ENCODE measurements around the gene ANGEL2. TPM values are rescaled to one million over a fixed set of nuclear protein-coding genes. Genes with fewer than 3 reads are reported as not detected.

Gene ANGEL2
- total and polyA plus RNA-seq, 2 of the 4 experiments (the other 2 are of a cell fraction) = 13.4 to 44.1 TPM

GRCh38 chr1:212974711-212975110, 41.0 kb downstream of the ANGEL2 start:
- Histone ChIP-seq H2AK5ac (ENCODE audit: low read depth, low read length) (no peak overlapping the region), H2BK120ac (ENCODE audit: low read depth, low read length) (no peak overlapping the region), H4K8ac (ENCODE audit: low read depth in 2 of 2, low read length in 2 of 2) (no peak overlapping the region), H2BK5ac (ENCODE audit: low read depth, low read length, poor library complexity, severe bottlenecking) (no peak overlapping the region), H3K4me2 (ENCODE audit: low read depth, low read length) (no peak overlapping the region), H4K91ac (ENCODE audit: insufficient read depth, low read depth, low read length) (no peak overlapping the region), H4K5ac (ENCODE audit: low read depth, low read length) (no peak overlapping the region), H3K9me3 (ENCODE audit: control insufficient read depth, insufficient read depth, low read length) (no peaks in the 10 kb centered on the region), H3K79me1 (ENCODE audit: low read depth in 1 of 2, low read length in 2 of 2) (no peaks in the 10 kb centered on the region), H3K4me3 (ENCODE audit: insufficient read depth, low read depth, low read length) (no peak overlapping the region), H3K14ac (replicated peaks; ENCODE audit: low read depth, low read length) (no peak overlapping the region), H2AFZ (replicated peaks; ENCODE audit: low read length, poor library complexity) (no peak overlapping the region), H3K18ac (ENCODE audit: low read depth, low read length) (no peak overlapping the region), H3K27ac (ENCODE audit: insufficient read depth, low read length) (no peak overlapping the region), H2BK20ac (ENCODE audit: low read depth, low read length) (no peak overlapping the region), H3K4me1 (ENCODE audit: control insufficient read depth, insufficient read depth, low read length) (no peaks in the 10 kb centered on the region; the same call in 1 of the 2 replicates), H3K9ac (ENCODE audit: low read depth, low read length) (no peak overlapping the region), H3K9me1 (ENCODE audit: insufficient read depth, low read length) (no peaks in the 10 kb centered on the region), H3K56ac (ENCODE audit: extremely low read depth, insufficient read depth, low read length) (no peak overlapping the region), H2AK9ac (replicated peaks; ENCODE audit: low read depth, low read length, poor library complexity) (no peak overlapping the region), H3K23ac (ENCODE audit: low read depth, low read length) (no peak overlapping the region), H3K27me3 (ENCODE audit: control insufficient read depth, insufficient read depth, low read length) (no peaks in the 10 kb centered on the region), H2BK15ac (ENCODE audit: low read depth, low read length) (no peak overlapping the region), H3K36me3 (ENCODE audit: control insufficient read depth, insufficient read depth, low read length) (peaks cover 21% of the 10 kb centered on the region), H4K20me1 (ENCODE audit: insufficient read depth, low read length) (no peaks in the 10 kb centered on the region), H3K4ac (ENCODE audit: low read depth, low read length) (no peak overlapping the region)
- no peak for DNase-seq
- no TSS peak for BruUV-seq (replicated peaks)
- dilution Hi-C loops (cut with HindIII; ENCODE audit: low sequenced_read_pairs, unreplicated experiment) = no loop called here
- TF ChIP-seq, protein P1, sequence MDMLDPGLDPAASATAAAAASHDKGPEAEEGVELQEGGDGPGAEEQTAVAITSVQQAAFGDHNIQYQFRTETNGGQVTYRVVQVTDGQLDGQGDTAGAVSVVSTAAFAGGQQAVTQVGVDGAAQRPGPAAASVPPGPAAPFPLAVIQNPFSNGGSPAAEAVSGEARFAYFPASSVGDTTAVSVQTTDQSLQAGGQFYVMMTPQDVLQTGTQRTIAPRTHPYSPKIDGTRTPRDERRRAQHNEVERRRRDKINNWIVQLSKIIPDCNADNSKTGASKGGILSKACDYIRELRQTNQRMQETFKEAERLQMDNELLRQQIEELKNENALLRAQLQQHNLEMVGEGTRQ (IDR thresholded peaks at IDR 0.05; ENCODE audit: low read depth, low read length) = no peak
- TF ChIP-seq NFE2L2 (IDR thresholded peaks at IDR 0.05; ENCODE audit: low read depth, low read length) (no peak), RCOR1 (IDR thresholded peaks at IDR 0.05; ENCODE audit: insufficient replicate concordance, low read length) (no peak)
- ChIA-PET CTCF (no interaction called here), POLR2A (ENCODE audit: unreplicated experiment) (no interaction called here)
- in situ Hi-C loops (cut with MboI; ENCODE audit: low sequenced_read_pairs) = loop anchor here (25.0 kb wide), 1 partner anchor 312 kb away; no protein-coding TSS in a partner anchor
- no peak for ATAC-seq (ENCODE audit: low read depth)
- no CpG with 5 or more reads among the region's 6 CpGs for WGBS, 2 experiments (ENCODE audit: extremely low coverage in 2 of 2, insufficient read length in 1 of 2)
- intact Hi-C loops (cut with micrococcal nuclease) = no loop called here
